Activated CD4-positive, alpha-beta T cell treated with anti-CD3 and anti-CD28 coated beads, Interleukin-2, Interleukin-4, amounts not matched to agents 100 ng/mL and 50 ng/mL, durations not matched to agents 16 hours and 8 hours (primary cell): ENCODE measurements around the gene ZNF319.

Experiments used
- DNase-seq: peaks from one replicate; pipeline ENCODE4 v3.0.0-alpha.2; 2020; ENCODE audit warnings: low spot score

ZNF319 gene

DNA sequence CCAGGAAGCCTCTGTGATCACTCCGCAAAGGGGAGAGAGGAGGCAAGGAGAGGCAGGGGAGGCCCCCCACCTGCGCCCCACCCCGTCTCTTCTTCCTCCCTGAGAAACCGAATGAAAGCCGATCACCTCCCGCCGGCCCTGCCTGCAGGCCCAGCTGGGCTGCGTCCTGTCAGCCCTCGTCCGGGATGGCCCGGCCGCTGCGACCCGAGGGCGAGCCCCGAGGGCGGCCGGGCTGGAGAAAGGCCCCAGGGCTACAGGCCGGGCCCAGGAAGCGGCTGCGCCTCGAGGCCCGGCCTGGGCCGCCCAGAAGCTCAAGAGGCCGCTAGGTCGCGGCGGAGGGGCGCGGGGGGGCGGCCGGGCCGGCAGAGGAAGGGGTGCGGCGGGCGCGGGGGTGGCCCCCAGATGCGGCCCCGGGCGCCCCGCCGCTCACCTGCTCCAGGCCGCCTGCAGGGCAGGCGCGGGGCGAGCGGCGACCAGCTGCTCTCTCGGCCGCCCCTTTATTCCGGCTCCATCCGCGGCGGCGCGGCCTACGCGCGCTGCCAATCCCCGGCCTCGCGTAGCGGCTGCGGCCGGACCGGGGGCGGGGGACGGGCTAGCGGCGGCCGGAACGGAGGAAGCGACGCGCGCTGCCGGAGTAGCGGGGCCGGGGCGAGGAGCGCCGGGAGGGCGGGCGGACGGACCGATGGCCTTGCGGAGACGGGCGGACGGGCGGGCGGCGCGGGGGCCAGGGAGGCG is at the start of gene ZNF319:
ZNF319 (minus strand) TSS at position 702 of the 735 bp plus-strand sequence. CDS start 2,407 bp downstream, outside the sequence.
- no peak for DNase-seq

- no peak for DNase-seq
These were observed 49.0 kb upstream of the ZNF319 start for GRCh38 chr16:58049232-58050185.

DNA sequence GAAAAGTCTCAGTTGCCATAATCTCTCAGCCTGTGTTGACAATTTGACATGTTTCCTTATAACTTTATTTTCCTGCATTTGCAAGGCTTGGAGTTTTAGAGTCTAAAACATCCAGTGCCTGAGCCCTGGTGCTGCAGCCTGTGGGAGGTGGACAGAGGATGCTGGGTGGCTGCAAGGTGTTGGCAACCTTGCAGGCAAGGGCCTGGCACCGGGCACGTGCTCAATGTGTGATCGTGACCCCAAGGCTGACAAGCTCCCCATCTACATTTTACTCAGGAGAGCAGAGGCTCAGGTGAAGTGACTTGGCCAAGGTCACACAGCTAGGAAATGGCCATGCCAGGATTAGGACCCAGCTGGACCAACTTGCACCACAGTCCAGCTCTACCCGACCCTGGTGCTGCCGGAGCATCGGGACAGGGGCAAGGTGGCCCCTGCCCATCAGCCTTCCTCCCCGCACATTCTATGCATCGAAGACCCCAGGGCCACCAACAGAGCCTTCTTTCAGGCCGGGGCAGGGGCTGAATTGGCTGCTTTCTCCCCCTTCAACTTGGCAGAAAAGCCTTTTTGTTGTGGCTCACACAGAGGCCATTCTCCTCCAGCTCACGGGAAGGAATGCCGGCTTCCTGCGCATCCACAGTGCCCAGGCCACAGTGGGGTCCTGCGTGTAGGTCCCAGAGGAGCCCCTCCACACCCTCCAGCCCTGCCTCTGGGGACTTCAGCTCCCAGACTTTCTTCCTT is 48.2 kb upstream of the ZNF319 start:
- no peak for DNase-seq

GRCh38 chr16:58047557-58048348 is 47.3 kb upstream of the ZNF319 start:
- no peak for DNase-seq

DNA sequence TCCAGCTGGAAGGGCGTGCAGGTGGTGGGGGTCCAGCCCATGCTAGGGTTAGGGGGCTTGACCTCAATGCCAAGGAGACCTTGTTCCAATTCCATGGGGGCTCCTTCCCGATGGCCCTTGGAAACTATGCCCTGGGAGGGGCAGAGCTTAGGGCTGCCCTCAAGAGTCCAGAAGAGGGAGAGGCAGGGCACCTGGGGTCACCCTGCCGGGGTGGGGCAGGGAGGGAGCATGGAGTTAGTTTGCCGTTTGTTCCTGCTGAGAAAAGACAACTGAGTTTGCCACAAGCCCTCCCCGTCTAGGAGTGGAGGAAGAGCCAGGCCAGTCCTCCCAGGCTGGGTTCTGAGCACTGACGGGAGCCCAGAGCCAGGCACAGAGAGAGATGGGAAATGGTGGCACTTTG is 46.5 kb upstream of the ZNF319 start:
- DNase-seq = no peak

GRCh38 chr16:58046054-58046881 is 45.8 kb upstream of the ZNF319 start:
- DNase-seq = no peak

DNA sequence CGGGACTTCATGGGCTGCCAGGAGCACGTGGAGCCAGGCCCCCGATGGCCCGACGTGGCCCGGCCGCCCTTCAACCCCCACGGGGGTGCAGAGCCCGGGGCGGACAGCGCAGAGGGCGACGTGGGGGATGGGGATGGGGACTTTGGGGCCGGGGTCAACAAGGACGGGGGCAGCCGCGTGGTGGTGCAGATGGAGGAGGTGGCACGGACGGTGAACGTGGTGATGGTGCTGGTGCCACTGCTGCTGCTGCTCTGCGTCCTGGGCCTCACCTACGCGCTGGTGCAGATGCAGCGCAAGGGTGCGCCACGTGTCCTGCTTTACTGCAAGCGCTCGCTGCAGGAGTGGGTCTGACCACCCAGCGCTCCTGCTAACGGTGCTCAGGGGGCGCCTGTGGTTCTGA is 44.6 kb upstream of the ZNF319 start:
- no peak for DNase-seq

DNA sequence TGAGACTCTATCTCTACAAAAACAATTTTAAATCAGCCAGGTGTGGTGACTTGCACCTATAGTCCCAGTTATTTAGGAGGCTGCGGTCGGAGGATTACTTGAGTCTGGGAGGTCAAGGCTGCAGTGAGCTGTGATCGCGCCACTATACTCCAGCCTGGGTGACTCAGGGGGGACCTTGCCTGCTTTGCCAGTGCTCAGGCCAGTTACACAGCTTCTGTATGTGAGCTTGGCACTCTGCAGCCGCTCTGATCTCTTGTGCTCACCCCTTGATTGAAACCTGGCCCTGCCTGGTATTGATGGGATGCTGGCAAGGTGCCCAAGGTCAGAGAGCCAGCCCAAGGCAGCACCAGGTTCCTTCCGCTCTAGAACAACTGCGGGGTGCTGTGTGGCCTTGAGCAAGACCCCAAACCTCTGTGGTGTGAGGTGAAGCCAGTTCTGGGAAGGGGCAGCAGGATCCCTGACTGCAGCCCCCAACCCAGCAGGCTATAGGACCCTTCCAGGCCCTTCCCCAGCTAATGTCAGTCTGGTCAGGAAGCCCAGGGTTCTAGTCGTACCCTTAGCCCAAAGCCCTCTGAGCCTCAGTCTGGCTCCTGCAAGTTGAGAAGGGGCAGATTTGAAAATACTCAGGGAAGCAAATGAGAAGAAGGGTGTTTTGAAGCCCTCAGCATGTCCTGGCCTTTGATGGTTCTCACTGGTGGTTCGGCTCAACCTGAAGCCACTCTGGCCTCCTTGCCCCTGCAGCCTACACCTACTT is 44.0 kb upstream of the ZNF319 start:
- DNase-seq = no peak

DNA sequence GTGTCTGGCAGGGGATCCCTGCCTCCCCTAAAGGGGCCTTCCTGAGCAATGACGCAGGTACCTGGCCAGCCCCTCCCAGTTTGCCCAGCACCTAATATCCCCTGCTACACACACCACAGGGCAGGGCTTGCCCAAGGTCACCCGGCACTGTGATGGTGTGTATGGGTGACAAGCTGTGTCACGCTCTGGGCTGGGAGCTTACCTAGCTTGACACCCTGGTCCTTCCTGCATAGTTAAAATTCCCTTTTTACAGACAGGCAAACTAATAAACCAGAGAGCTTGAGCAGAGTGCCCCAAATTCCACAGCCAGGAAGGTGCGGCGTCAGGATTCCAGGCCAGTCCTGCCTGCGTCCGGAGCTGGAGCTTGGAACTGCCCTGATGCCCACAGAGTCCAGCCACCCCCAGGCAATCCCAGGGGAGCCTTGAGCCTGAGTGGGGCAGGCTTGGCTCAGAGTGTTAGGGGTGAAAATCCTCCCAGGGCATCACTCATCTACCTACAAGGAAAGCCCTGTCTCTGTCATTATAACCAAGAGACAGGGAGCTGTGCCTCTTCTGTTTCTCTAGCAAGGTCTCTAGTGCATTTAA is 43.2 kb upstream of the ZNF319 start:
- DNase-seq = no peak

- no peak for DNase-seq
These were observed 42.5 kb upstream of the ZNF319 start for GRCh38 chr16:58042886-58043515.

- DNase-seq = no peak
These were observed 41.8 kb upstream of the ZNF319 start for GRCh38 chr16:58042001-58042885.

GRCh38 chr16:58041628-58041955 is 41.1 kb upstream of the ZNF319 start:
- no peak for DNase-seq

DNA sequence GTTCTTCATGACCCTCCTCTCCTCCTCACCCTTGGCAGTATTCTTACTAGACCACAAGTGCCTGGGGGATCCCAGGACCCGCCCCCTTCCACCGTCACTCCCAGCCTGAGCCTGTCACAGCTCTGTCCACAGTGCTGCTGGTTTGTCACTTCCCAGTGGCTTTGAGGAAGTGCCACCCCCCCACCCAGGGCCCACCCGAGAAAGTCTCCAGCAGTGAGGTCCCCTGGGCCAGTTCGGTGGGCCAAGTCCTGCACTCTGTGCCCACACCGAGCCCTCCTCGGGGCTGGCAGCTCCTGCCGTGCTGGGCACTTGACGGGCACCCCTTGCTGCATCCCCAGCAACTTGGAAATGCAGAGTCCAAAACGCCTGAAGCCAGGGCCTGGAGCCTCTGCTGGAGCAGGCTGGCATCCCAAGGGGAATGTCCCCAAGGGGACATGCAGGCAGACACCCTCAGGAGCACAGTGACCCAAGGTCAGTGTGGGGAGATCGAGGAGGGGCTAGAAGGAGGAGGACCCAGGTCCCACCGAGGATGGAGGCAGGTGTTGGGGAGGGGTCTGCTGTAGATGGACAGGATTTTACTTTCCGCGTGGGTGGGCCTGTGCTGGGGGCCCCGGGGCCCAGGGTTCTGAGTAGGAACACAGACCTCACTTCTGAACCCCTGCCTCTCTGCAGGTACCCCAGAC is 40.6 kb upstream of the ZNF319 start:
- DNase-seq = no peak

DNA sequence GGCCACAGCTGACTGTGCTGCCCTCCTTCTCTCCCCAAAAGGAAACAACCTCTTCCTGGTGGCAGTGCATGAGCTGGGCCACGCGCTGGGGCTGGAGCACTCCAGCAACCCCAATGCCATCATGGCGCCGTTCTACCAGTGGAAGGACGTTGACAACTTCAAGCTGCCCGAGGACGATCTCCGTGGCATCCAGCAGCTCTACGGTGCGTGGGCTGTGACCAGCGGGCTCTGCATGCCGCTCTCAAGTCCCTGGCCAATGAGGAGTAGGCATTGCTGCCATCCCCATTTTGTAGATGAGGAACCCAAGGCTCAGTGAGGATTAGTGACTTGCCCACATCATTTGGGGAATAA is 40.0 kb upstream of the ZNF319 start:
- no peak for DNase-seq

DNA sequence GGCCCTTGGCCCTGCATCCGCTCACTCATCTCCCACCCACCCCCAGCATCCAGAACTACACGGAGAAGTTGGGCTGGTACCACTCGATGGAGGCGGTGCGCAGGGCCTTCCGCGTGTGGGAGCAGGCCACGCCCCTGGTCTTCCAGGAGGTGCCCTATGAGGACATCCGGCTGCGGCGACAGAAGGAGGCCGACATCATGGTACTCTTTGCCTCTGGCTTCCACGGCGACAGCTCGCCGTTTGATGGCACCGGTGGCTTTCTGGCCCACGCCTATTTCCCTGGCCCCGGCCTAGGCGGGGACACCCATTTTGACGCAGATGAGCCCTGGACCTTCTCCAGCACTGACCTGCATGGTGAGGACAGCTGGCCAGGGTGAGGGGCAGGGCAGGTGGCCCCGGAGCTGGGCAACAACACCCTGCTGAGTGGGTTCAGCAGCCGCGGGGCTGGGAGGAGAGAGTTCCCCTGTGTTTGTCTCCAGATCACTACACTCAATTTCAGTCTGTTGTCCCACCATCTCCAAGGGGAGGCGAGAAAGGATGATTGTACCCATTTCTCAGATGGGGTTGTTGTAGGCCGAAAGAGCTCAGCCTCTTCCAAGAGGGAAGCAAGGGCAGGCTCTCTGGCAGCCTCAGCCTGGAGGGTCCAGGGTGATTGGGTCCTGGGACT is 39.5 kb upstream of the ZNF319 start:
- DNase-seq = no peak

DNA sequence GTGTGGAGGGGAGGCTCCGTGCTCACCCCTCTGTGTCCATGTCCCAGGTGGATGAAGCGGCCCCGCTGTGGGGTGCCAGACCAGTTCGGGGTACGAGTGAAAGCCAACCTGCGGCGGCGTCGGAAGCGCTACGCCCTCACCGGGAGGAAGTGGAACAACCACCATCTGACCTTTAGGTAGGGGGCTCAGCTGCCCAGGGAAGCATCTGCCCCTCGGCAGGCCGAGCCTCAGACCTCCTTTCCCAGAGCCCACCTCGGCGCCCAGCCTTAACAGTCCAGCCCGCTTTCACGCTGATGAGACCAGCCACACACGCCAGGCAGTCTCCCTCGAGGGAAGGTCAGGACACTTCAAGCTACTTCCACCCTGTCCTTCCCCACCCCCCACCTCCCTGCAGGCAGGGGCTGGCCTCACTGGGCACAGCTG is 37.8 kb upstream of the ZNF319 start:
- DNase-seq = no peak
